ENCODE data around the gene SLC66A1.

SLC66A1 gene

DNA sequence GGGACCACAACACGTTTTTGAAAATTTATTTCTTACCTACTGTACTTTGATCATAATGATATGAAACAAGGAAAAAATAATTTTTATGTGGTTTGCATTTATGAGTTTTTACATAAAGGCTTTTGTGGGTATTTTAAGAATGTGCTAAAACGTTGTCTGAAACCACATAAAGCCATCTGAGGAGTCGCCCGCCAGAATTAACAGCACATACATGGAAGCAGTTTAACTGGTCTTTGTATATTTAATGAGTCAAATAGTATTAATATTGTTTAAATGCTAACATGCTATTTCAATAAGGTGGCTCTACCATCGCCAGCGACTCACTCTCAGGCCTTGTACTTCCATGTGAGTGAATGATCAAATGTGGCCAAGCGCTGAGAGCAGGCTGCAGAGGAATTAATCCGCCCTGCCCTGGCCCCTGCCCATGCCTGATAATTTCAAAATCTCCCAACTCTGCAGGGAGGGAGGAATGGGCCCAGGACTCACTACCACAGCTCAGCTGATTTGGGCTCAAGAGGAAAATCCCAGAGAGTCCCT, 49.6 kb downstream of the SLC66A1 start:
- DNase-seq (ENCODE audit: low read depth) = no peak

DNA sequence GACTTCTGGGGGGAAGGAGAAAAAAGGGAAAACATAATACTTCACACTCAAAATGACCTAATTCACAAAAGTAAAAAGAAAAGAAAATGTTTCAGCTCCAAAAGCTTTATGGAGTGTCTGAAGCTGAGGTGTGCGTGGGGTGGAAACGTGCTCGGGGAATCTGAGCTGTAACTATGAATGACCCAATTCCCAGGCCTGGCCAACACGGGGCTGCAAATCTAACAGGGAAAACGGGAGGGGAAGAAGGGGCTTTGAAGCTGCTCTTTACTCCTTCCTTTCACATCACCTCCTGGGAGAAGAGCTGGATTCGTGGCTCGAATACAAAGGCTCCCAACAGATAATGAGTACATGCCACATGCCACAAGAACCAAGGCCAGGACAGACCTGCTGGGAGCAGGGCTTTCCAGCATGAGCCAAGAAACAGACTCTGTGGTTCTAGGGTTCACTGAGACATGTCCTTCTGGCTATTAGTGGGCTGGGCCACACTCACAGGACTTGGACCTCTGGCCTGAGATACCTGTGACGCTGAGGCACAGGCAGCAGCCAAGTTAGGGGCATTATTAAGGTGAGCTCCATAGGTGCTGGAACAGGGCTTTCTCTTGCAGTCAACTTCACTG, 51.5 kb downstream of the SLC66A1 start:
- DNase-seq (ENCODE audit: low read depth) = no peak

DNA sequence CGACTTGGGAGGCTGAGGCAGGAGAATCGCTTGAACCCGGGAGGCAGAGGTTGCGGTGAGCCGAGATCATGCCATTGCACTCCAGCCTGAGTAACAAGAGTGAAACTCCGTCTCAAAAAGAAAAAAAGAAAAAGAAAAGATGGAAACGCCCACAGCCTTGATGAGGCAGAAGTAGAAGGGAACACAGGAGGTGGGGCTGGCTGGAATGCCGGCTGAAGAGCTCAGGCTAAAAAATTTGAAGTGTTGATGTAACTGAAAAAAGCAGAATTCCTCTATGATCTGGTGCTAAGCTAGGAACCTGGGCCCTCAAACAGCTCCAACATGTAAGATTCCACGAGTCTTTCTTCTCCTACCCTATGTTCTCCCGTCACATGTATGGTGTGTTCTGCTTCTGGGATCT, 53.6 kb downstream of the SLC66A1 start:
- no peak for DNase-seq (ENCODE audit: low read depth)

DNA sequence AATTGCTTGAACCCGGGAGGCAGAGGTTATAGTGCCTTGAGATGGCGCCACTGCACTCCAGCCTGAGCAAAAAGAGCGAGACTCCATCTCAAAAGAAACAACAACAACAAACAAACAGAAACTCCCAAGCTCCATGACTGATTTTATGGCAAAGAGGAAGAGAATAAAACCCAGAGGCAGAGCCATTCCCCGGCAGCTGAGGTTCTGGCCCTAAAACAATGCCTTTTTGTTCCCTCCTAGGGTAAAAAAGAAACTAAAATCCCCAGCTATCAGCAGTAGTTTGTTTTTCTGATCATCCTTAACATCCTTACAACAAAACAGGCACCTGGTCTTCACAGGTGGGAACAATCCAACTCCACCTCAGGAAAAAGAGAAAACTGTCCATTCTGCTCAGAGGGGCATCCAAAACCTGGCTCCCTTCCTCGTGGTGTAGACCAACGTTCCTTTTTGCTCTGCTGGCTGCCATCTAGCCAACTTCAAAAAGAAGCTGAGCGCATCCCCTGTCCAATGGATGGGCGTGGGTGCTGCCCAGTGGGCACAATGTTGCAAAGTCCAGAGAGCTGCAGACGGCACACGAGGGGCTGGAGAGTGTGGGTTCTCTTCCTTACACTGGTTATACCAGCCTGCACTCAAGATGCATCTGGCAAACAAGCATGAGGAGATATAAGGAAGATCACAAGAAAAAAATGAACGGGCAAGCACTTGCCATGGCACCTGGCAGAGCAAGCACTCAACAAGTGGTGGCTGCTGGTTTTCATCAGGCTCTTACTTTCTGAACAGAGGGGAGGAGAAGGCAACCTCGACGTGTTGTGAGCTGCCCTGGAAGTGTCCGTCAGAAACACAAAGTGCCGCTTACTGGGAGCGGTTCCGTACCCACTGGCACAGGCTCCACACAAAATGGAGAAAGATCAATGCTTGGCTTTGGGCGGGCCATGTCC, 54.7 kb downstream of the SLC66A1 start:
- DNase-seq (ENCODE audit: low read depth) = no peak

DNA sequence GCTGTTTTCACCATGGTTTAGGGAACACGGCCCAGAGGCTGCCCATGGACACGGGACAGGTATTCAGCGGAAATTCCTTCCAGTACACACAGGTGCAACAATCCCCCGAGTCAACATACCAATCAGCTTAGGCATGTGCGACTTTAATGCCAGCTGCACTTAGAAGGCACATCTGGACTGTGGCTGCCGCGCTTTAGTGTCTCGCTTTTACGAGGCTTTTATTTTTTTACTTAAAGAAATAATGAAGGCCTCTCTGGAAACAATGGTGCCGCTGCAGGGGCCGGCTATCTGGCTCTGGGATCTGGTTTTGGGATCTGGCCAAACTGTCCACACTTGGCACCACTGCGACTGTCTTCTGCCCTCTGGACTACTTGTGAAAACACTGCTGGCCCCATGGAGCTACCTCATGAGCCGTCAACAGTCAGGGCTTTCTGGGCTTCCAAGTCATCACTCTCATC, 55.5 kb downstream of the SLC66A1 start:
- no peak for DNase-seq (ENCODE audit: low read depth)

DNA sequence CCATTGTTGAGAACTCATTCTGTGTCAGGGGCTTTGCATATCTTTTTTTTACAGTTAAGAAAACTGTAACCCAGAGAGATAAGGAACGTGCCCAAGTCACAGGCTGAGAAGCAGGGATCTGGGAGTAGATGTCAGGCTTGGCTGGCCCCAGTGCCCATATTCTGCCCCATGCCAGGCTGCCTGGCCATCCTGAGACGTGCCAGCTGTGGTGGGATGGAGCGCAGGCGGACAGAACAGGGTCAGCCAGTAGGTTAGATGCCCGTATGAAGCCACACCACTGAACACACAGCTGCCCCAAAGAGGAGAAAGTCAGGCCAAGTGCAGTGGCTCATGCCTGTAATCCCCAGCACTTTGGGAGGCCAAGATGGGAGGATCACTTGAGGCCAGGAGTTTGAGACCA, 55.9 kb downstream of the SLC66A1 start:
- DNase-seq (ENCODE audit: low read depth) = no peak

DNA sequence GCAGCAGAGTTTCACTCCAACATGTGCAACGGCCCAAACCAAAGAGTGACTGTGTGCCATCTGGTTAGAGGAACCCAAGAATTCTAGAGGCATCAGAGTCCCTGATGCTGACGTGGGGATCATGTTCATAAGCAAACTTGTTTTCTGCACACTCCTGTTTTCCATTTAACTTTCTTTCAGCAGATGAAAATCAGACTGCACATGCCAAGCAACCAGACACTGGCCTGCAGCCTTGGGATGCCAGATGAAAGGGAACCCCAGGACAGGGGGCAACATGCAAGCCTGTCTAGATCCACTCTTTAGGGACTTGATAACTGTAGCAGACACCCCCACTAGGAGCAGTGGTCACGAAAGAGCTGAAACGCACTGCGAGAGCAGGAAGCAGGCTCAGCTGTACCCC, 56.8 kb downstream of the SLC66A1 start:
- no peak for DNase-seq (ENCODE audit: low read depth)

DNA sequence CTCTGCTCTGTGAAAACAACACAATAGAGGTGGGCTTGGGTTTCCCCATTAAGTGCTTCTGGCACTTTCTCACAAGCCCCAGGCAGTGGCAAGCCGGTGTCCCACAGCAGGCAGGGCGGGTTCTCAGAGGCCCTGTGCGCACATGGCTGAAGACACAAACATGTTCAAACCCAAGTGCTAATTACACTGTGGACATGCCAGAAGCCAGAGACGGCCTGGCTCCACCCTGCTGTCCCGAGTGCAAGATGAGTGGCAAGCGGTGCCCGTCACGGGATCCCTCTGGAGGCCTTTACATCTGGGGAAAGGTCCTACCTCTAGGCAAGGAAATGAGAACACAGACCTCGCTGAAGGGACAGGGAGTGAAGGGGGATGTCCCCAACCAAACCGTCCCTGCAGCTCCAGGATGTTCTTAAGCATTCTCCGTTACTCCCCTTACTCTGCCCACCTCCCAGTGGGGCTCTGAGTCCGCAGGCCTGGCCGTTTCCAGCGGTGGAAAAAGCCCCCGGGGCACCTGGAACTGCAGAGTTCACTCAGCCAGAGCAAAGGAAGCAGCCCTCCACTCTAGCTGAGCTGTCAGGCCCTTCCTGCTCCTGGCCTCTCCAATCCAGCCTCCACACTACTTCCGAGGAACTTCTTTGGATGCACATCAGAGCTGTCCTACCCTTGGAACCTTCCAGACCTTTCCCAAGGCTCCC, 57.4 kb downstream of the SLC66A1 start:
- no peak for DNase-seq (ENCODE audit: low read depth)

DNA sequence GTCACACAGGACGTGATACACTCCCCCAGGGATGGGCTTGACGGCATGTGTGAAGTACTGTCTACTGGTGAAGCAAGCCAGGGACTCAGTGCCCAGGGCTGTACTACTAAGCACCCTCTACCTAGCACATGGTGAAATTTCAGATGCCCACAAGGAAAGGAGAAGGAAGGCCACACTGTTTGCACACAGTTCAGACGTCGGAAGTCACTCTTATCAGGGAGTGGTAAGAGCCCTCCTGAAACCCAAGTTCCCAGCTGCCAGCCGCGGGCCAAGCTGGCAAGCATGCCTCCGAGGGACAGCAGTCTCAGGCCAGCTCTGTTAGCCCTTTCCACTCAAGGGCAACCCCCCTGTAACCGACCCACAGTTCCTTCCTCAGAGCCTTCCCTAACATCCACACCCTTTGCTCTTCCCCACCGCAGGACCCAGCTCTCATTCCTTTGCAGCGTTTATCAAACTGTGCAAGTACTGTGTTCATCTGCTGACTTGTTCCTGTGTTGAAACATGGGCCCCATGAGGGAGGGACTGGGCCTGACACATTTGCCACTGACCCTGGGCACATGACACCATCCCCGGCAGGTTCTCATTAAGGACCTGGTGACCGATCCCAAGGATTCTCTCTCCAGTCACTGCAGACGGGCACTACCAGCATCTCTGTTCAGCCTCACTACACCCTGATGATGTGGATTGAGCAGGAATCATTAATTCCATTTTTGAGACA, 58.5 kb downstream of the SLC66A1 start:
- DNase-seq (ENCODE audit: low read depth) = no peak

DNA sequence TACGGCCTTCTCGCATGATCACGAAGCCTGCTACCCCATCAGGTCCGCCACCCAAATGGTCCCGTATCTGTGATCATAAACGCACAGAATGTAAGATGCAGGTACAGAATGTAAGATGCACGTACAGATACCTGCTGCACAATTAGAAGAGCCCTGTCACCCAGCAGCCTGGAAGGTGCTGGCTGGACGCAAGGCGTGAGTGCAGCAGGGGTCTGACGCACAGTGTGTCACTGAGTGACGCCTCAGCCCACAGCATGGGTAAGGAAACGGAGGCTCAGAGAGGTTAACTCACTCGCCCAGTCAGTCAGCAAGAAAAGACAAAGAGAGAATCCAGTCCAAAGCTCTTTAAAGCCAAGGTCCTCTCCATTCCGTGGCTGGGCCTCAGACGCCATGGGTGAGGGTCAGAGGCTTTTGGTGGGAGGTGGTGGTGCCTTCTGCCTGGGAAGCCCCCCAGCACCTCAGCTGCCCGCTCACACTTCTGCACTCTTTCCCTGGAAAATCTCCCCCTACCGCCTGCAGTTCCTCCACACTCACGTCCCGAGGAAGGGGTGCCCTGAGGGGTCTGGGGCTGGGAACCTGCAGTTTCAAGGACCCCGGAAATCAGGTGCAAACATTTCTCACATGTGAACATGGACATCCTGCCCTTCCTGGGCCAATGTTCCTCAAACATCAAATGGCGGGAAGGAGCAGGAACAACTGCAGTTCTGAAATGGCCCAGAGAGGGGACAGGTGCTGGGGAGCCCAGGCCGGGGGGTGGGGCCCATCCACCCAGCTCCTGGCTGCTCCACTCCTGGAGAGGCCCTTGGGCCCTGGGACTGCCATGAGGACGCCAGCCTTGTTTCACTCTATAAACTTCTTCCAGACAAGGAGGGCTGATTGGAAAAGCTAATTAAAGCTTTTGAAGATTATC, 59.4 kb downstream of the SLC66A1 start:
- no peak for DNase-seq (ENCODE audit: low read depth)

DNA sequence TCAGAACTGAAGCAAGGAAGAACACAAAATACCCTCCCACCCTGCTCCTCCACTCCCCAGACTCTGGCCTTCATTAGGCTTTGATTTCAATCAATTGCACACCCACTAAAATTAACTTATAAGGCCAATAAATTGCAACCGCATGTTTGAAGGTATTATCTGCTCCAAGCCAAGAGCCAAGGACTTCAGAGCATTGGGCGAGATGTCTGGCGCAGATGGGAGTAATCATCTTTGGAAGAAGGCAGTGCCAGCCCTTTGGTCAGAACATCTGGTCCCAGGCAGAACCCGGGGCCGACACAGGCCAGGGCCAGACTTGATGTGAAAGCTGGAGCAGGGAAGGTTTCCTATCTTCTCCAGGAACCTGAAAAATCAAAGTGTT, 60.0 kb downstream of the SLC66A1 start:
- DNase-seq (ENCODE audit: low read depth) = no peak

DNA sequence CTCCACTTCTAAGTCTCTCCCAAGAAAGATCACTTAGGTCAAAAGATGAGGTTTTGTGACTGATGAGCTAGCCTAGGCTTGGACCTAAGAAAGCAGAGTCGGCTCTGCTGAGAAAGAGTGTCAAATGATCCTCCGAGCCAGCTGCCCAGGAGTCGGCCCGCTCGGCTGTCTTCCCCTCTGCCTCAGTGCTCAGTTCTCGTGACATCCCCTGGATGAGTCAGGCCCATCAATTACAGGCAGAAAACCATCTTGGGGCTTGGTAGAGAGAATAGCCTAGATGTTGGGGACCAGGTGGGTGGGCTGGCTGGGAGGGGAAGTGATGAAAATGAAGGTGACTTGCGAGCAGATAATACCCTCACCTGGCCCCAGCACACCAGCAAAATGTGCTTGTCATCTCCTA, 60.5 kb downstream of the SLC66A1 start:
- DNase-seq (ENCODE audit: low read depth) = no peak

DNA sequence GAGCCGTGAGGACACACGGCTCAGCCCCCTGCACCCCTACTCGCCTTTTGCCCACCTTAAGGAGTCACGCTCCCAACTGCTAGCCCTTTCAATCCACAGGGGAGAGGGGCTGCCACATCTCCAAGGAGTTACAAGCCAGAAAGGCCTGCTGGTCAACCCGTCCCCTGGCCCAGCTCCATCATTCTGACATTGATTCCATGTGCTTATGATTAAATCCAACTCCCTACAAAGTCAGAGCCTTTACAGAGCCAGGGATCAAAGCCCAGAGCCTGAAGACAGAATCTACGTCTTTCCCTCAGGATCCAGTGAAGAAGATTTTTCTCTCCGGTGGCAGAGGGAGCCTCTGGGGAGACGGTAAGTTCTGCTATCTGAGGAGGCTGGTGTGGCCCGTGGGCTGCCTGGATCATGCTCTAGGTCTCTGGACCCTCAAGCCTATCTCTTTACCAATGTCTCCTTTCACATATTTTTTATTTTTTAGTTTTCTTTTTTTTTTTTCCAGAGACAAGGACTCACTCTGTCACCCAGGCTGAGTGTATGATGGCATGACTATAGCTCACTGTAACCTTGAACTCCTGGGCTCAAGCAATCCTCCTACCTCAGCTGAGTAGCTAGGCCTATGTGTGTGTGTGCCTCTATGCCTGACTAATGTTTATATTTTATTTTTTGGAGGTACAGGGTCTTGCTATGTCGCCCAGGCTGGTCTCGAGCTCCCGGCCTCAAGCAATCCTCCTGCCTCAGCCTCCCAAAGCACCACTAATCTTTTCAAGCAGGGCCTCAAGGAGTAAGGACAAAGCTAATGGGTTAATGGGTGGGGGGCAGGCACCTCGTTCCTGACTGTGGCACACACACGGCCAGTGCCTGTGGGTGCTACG, 61.3 kb downstream of the SLC66A1 start:
- no peak for DNase-seq (ENCODE audit: low read depth)

DNA sequence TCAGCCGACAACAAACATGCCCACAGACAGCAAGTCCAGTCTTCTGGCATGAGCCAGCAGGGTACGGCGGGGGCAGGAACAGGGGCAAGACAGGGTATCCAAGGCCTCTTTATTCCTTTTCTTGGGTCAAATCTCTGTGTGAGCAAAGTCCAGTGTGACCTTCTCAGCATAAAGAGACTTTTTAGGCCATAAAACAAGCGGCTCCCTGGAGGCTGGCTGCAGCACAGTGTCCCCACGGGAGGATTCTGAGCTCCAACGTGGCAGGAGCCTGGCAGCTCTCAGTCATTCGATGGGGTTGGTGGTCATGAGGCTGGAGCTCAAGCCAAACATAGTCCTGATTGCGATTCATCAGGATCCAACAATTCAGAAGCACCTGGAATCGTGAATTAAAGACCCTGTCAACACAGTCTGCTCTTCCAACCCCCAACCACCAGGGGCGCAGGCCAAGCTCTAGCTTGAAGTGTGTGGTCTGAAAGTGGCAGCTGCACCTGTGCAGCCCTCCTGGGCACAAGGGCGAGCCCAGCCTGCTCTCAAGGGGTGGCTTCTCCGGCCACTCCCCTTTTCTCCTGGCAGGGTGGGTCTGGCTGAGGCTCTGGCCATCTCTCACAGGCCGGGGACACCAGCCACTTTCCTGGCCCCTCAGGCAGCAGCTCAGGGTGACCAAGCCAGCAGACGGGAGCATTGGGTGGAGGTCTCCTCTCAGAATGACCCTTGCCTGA, 62.1 kb downstream of the SLC66A1 start:
- DNase-seq (ENCODE audit: low read depth) = no peak

DNA sequence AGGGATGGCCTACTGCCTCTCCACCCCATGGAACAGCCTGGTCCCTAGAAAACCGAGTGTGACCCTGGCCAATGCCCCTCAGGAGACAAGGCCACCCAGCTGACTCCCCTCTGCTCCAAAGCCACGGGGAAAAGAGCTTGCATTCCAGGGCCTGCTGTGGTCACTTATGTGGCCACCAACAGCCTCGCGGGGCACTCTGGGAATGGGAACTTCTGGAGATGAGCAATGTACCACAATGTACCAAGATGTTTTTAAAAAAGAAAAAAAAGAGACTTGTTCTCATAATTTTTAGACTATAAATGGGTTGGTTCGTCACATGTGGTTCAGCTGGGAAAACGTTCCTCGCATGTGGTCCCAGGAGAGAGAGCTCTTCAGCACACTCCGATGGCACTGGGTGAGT, 62.8 kb downstream of the SLC66A1 start:
- peak; percentile 50 for DNase-seq (ENCODE audit: low read depth)

DNA sequence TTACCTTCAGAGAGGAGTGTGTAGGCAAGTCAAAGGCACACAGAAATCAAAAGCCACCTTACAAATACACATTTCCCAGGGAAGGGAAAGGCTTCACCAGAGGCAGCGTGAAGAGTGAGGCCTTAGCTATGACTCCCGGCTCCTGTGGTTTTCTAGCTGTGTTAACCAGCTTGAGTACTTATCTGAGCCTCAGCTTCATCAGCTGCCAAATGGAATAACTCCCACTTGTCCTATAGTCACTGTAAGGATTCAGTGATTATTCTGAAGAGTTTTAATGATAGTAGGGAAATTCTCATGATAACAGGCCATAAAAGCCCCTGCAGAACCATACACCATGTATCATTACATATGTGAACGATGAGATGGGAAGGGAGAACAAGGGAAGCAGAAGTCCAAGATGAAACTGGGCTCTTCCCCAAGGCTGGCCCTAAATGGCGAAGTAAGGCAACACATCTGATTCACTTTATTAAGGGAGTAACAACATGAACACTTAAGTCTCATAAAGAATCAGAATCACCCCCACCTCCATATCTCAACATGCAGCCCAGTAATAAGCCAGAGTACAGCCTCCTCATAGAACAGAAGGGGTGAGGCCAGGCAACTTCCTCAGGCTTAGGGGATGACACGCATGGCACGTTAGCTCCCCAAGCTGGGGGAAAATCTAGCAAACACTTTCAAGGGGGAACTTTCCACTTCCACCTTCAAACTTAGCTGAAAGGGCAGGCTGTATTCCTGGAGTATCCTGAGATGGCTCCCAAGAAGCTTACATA, 63.7 kb downstream of the SLC66A1 start:
- DNase-seq (ENCODE audit: low read depth) = no peak

DNA sequence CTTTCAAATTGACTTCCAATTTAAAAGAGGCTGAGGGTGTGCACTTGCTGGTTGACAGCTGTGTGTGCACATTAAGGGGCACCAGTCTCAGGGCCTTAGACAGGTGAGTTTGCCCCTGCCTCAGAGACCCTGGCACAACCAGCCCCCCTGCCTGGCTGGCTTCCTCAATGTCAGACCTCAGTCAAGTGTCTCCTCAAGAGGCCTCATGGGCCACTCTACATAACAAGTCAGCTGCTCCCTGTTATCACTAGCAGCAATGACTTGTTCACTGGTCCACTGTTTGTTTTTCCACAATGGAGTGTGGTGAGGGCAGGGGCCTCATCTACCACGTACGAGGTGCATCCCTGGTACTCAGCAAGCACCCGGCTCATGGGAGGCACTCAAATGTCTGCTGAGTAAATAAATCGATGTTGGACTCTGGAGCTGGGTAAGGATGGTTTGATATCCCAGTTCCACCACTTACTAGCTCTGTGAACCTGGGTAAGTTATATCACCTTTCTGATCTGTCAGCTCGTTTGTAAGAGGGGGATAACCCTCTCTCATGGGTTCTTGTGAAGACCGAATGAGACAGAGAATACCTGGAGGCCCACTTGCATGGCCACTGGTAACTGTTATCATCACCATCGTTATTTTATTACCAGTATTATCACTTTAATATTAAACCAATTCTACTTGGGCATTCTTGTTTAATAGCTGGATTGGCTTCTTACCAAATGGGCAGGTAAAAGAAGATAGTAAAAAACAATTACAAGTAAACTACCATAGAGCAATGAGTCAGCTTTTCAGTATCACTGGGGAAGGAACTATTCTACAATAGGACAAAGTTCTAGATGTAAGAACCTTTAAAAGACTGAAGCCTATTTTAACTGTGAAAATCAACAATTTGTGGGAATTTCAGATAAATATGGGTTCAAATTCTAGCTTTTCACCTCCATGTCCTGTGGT, 64.6 kb downstream of the SLC66A1 start:
- no peak for DNase-seq (ENCODE audit: low read depth)
